ENCODE measurements around the gene CD300LB. TPM values are rescaled to one million over a fixed set of nuclear protein-coding genes. Genes with fewer than 3 reads are reported as not detected.
A peak's percentile ranks its signal among the peaks of the same experiment; 100 is the strongest.

The CD300LB gene
- total and polyA plus RNA-seq, 8 donors: 0.25 TPM; not detected in 7

GRCh38 chr17:74544991-74545842, 13.9 kb upstream of the CD300LB start:
- Histone ChIP-seq H3K27ac (peak overlapping the region in 2 of 5 donors; percentile 14 to 32), H3K4me3 (peak overlapping the region in 2 of 4 donors; percentile 7 to 16), H3K4me1 (no peaks in the 10 kb centered on the region), H3K27me3 (peaks cover 0 to 9% (median 0%) of the 10 kb centered on the region in 3 donors), H3K36me3 (no peaks in the 10 kb centered on the region), H3K9me3 (no peaks in the 10 kb centered on the region)
- DNase-seq: no peak
- intact Hi-C loops (cut with DNase I; ENCODE audit: low total_unique reads): no loop called here
- no peak for TF ChIP-seq EP300 (IDR thresholded peaks at IDR 0.05)
- no peak for TF ChIP-seq POLR2AphosphoS5 (IDR thresholded peaks at IDR 0.05)
- TF ChIP-seq CTCF (IDR thresholded peaks at IDR 0.05): no peak
- no peak for TF ChIP-seq POLR2A (IDR thresholded peaks at IDR 0.05)
- 70 to 86% (median 77%) methylated on average over 12 to 16 of the region's 16 CpGs for WGBS, 5 donors

GRCh38 chr17:74543891-74544760, 12.9 kb upstream of the CD300LB start:
- no peak overlapping the region for H3K27ac ChIP-seq
- no peaks in the 10 kb centered on the region for H3K4me1 ChIP-seq
- no peak overlapping the region for H3K4me3 ChIP-seq
- intact Hi-C loops (cut with DNase I; ENCODE audit: low total_unique reads): no loop called here
- H3K36me3 ChIP-seq: no peaks in the 10 kb centered on the region
- H3K9me3 ChIP-seq: no peaks in the 10 kb centered on the region
- DNase-seq: no peak
- TF ChIP-seq EP300 (IDR thresholded peaks at IDR 0.05) (no peak), CTCF (IDR thresholded peaks at IDR 0.05) (no peak), POLR2AphosphoS5 (IDR thresholded peaks at IDR 0.05) (no peak), POLR2A (IDR thresholded peaks at IDR 0.05) (no peak)
- no peaks in the 10 kb centered on the region for H3K27me3 ChIP-seq
- 87 to 91% (median 88%) methylated on average over 11 to 18 of the region's 18 CpGs for WGBS, 5 donors

DNA sequence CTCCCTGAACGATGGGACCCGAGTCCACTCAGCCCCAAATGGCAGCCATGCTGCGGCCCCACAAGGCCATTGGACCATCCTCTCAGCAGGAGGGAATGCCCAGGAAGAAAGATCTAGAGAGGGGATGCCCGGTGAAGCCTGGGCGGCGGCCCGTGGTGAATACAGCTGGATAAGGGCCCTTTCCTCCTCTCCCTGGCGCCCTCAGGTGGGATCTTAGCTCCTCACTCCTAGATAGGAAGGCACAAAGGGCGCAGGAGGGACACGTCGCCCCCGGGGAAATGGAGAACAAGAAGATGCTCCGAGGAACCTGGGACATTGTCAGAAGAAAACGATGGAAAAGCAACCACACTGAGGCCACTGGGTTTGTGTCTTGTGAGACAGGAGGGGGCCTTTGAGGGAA, 12.1 kb upstream of the CD300LB start:
- Histone ChIP-seq H3K9me3 (no peaks in the 10 kb centered on the region), H3K4me3 (no peak overlapping the region), H3K27ac (no peak overlapping the region), H3K27me3 (no peaks in the 10 kb centered on the region), H3K4me1 (no peaks in the 10 kb centered on the region), H3K36me3 (no peaks in the 10 kb centered on the region)
- intact Hi-C loops (cut with DNase I; ENCODE audit: low total_unique reads): no loop called here
- WGBS, 5 donors: 77 to 81% (median 80%) methylated on average over 14 of the region's 14 CpGs
- DNase-seq: no peak
- TF ChIP-seq POLR2A (IDR thresholded peaks at IDR 0.05) (no peak), CTCF (IDR thresholded peaks at IDR 0.05) (no peak), POLR2AphosphoS5 (IDR thresholded peaks at IDR 0.05) (no peak), EP300 (IDR thresholded peaks at IDR 0.05) (no peak)

- TF ChIP-seq CTCF (IDR thresholded peaks at IDR 0.05) (no peak), EP300 (IDR thresholded peaks at IDR 0.05) (no peak), POLR2A (IDR thresholded peaks at IDR 0.05) (no peak), POLR2AphosphoS5 (IDR thresholded peaks at IDR 0.05) (no peak)
- 75 to 91% (median 84%) methylated on average over 10 to 17 of the region's 17 CpGs for WGBS, 5 donors
- H3K9me3 ChIP-seq: no peaks in the 10 kb centered on the region
- no peaks in the 10 kb centered on the region for H3K4me1 ChIP-seq
- H3K27me3 ChIP-seq: no peaks in the 10 kb centered on the region
- H3K4me3 ChIP-seq: no peak overlapping the region
- H3K27ac ChIP-seq: no peak overlapping the region
- DNase-seq: no peak
- no peaks in the 10 kb centered on the region for H3K36me3 ChIP-seq
- intact Hi-C loops (cut with DNase I; ENCODE audit: low total_unique reads): no loop called here
Measured at GRCh38 chr17:74542727-74543383, 11.6 kb upstream of the CD300LB start.

Measured in stomach (tissue), 9 donors.